Neutrophil (primary cell): Measurements from ENCODE around the gene RIMBP2.

ENCODE experiments used
- H3K27ac ChIP-seq: fragments of 200-600 bp; sonication (generic); 2 replicates; pipeline ENCODE4 v1.5.1; 2016; ENCODE audit warnings: mild to moderate bottlenecking, moderate library complexity
- H3K27me3 ChIP-seq: fragments of 200-600 bp; sonication (generic); 2 replicates; pipeline ENCODE4 v1.6.0; 2016; ENCODE audit warnings: mild to moderate bottlenecking
- H3K36me3 ChIP-seq: fragments of 200-600 bp; sonication (generic); 2 replicates; pipeline ENCODE4 v1.5.1; 2017
- H3K4me1 ChIP-seq, 2 experiments: fragments of 200-600 bp in 1 of 2; sonication (generic) in 1 of 2; 1 replicate in 1 of 2; 2 replicates in 1 of 2; pipeline versions ENCODE4 v1.5.1 to v1.6.1; 2013 to 2016; ENCODE audit warnings: low read depth in 1 of 2, low read length in 1 of 2, mild to moderate bottlenecking in 1 of 2, moderate library complexity in 1 of 2; ENCODE audit not compliant: control insufficient read depth in 1 of 2, insufficient read depth in 1 of 2
- H3K4me3 ChIP-seq, 2 experiments: fragments of 200-600 bp in 1 of 2; sonication (generic) in 1 of 2; 1 replicate in 1 of 2; 2 replicates in 1 of 2; pipeline ENCODE4 v1.5.1; 2013 to 2016; ENCODE audit warnings: low read depth in 1 of 2, low read length in 1 of 2, mild to moderate bottlenecking in 1 of 2, moderate library complexity in 1 of 2
- H3K9me3 ChIP-seq: fragments of 200-600 bp; sonication (generic); 2 replicates; pipeline ENCODE4 v1.5.1; 2016
- TF ChIP-seq, protein P1 (sequence below): fragments of 200-600 bp; sonication (generic); IDR thresholded peaks from 2 replicates; pipeline ENCODE4 v1.5.1; 2016; ENCODE audit warnings: antibody characterized with exemption

RIMBP2 gene

GRCh38 chr12:130514149-130514551, 201.9 kb downstream of the RIMBP2 start:
- H3K27ac ChIP-seq, result no peak overlapping the region
- H3K4me3 ChIP-seq, result no peak overlapping the region

DNA sequence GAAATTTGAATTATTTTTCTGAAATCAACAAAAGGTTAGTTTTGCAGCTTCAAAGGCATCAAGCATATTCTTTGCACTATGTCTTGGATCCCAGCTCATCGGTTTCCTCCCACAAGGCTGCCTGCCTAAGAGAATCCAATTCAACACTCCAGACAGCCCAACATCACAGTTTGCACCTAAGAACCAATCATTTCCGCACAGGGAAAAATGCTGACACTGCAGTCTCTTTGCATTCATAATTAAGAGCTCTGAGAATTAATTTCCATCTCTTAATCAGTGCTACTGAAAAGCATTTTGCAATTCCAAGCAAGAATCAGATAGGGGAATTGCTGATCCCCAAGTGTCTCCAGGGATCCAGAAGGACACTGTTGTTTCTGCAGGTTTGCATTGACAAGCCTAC, 202.5 kb downstream of the RIMBP2 start:
- TF ChIP-seq, protein P1, sequence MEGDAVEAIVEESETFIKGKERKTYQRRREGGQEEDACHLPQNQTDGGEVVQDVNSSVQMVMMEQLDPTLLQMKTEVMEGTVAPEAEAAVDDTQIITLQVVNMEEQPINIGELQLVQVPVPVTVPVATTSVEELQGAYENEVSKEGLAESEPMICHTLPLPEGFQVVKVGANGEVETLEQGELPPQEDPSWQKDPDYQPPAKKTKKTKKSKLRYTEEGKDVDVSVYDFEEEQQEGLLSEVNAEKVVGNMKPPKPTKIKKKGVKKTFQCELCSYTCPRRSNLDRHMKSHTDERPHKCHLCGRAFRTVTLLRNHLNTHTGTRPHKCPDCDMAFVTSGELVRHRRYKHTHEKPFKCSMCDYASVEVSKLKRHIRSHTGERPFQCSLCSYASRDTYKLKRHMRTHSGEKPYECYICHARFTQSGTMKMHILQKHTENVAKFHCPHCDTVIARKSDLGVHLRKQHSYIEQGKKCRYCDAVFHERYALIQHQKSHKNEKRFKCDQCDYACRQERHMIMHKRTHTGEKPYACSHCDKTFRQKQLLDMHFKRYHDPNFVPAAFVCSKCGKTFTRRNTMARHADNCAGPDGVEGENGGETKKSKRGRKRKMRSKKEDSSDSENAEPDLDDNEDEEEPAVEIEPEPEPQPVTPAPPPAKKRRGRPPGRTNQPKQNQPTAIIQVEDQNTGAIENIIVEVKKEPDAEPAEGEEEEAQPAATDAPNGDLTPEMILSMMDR, result no peak
- Histone ChIP-seq H3K27ac (no peak overlapping the region), H3K9me3 (no peaks in the 10 kb centered on the region), H3K27me3 (no peaks in the 10 kb centered on the region), H3K4me1 (no peaks in the 10 kb centered on the region), H3K4me3 (no peak overlapping the region), H3K36me3 (no peaks in the 10 kb centered on the region)

More at GRCh38 chr12:130514149-130514551, 201.9 kb downstream of the RIMBP2 start:
- TF ChIP-seq, protein P1, result no peak
- no peaks in the 10 kb centered on the region for H3K4me1 ChIP-seq
- H3K27me3 ChIP-seq, result no peaks in the 10 kb centered on the region
- no peaks in the 10 kb centered on the region for H3K9me3 ChIP-seq
- H3K36me3 ChIP-seq, result no peaks in the 10 kb centered on the region

GRCh38 chr12:130511285-130511684, 204.8 kb downstream of the RIMBP2 start:
- Histone ChIP-seq H3K27ac (no peak overlapping the region), H3K4me3 (no peak overlapping the region), H3K36me3 (no peaks in the 10 kb centered on the region), H3K9me3 (no peaks in the 10 kb centered on the region), H3K4me1 (no peaks in the 10 kb centered on the region), H3K27me3 (no peaks in the 10 kb centered on the region)
- TF ChIP-seq, protein P1, result no peak

DNA sequence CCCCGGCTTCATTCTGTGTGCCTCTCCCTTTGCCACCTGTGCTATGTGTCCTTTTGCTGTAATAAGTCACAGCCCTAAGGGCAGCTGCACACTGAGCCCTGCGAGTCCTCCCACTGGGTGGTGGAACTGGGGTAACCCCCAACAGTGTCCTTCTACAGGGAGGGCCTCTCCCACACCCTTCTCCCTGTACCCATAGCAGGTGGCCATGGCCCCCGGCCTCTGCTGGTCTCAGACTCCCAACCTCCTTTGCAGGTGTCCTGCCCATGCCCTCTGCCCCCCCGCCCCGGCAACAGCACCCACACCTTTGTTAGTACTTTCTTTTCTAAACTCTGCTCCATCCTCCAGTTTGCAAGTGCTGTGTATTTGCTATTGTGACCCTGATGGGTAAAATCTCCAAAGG, 206.6 kb downstream of the RIMBP2 start:
- Histone ChIP-seq H3K27me3 (no peaks in the 10 kb centered on the region), H3K4me1 (no peaks in the 10 kb centered on the region), H3K9me3 (no peaks in the 10 kb centered on the region), H3K36me3 (no peaks in the 10 kb centered on the region), H3K27ac (no peak overlapping the region), H3K4me3 (no peak overlapping the region)
- TF ChIP-seq, protein P1, result no peak

- H3K9me3 ChIP-seq, result no peaks in the 10 kb centered on the region
- no peaks in the 10 kb centered on the region for H3K36me3 ChIP-seq
- no peak overlapping the region for H3K27ac ChIP-seq
- no peak overlapping the region for H3K4me3 ChIP-seq
- no peaks in the 10 kb centered on the region for H3K27me3 ChIP-seq
- TF ChIP-seq, protein P1, result no peak
- no peaks in the 10 kb centered on the region for H3K4me1 ChIP-seq
These were observed 207.3 kb downstream of the RIMBP2 start for GRCh38 chr12:130508847-130509246.

DNA sequence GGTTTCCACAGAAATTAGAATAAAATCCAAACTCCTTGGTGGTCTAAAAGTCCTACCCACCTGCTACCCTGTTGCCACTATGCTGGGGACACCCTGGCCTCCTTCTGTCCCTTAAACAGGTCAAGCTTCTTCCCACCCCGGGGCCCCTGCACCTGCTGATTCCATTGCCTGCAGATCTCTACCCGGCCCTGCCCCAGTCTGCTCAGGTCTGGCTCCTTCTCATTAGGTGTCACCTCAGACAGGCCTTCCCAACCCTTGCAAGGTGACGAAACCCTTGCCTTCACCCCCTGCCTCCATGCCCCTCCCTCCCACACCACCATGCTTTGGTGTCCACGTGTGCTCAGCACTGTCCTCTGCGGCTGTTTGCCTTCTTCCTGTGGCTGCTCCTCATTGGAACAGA, 207.8 kb downstream of the RIMBP2 start:
- Histone ChIP-seq H3K36me3 (no peaks in the 10 kb centered on the region), H3K27ac (no peak overlapping the region), H3K27me3 (no peaks in the 10 kb centered on the region), H3K9me3 (no peaks in the 10 kb centered on the region), H3K4me1 (no peaks in the 10 kb centered on the region), H3K4me3 (no peak overlapping the region)
- TF ChIP-seq, protein P1, result no peak
